ENCODE results near the gene AGMO.

Gene AGMO

DNA sequence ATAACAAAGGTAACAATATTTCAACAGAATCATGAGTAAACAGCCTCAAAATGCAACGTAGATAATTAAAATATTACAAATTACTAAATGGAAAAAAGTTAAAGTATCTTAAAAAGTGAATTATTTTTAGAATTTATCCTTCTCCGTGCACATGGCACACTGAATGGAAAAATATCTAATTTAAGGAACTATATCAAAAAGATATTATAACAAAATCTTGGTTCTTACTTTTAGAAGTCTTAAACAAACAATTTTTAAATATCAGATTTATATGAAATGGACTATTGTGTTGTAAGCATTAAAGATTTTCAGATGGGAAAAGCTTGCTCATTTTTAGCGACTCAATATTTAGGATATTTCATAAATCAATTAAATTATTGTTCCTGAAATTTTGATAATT lies 72.0 kb downstream of the AGMO start:
- no peak overlapping the region for H3K4me3 ChIP-seq (ENCODE audit: low read length)
- TF ChIP-seq, protein P1, sequence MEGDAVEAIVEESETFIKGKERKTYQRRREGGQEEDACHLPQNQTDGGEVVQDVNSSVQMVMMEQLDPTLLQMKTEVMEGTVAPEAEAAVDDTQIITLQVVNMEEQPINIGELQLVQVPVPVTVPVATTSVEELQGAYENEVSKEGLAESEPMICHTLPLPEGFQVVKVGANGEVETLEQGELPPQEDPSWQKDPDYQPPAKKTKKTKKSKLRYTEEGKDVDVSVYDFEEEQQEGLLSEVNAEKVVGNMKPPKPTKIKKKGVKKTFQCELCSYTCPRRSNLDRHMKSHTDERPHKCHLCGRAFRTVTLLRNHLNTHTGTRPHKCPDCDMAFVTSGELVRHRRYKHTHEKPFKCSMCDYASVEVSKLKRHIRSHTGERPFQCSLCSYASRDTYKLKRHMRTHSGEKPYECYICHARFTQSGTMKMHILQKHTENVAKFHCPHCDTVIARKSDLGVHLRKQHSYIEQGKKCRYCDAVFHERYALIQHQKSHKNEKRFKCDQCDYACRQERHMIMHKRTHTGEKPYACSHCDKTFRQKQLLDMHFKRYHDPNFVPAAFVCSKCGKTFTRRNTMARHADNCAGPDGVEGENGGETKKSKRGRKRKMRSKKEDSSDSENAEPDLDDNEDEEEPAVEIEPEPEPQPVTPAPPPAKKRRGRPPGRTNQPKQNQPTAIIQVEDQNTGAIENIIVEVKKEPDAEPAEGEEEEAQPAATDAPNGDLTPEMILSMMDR (conservative IDR thresholded peaks at IDR 0.05; ENCODE audit: low read length): no peak
- no peak for DNase-seq (ENCODE audit: low read depth)

DNA sequence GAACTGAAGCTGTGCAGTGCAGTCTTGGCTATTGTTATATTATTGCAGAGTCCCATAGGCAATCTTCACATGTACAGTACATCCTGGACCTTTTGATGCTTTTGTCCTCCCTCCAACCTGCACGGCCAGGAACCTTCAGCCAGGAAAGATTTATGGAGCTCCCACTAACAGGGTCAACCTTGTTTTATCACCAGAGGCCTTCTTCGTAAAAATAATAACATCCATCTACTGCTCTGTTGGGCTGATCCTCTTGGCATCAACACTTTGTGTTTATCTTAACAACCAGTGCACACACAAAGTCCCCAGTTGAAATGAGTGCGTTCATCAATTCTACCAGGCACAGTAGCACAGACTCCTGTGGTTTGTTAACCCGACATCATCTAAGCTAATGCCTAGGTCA lies 72.4 kb downstream of the AGMO start:
- DNase-seq (ENCODE audit: low read depth): no peak
- no peak overlapping the region for H3K4me3 ChIP-seq (ENCODE audit: low read length)
- TF ChIP-seq, protein P1 (conservative IDR thresholded peaks at IDR 0.05; ENCODE audit: low read length): no peak

DNA sequence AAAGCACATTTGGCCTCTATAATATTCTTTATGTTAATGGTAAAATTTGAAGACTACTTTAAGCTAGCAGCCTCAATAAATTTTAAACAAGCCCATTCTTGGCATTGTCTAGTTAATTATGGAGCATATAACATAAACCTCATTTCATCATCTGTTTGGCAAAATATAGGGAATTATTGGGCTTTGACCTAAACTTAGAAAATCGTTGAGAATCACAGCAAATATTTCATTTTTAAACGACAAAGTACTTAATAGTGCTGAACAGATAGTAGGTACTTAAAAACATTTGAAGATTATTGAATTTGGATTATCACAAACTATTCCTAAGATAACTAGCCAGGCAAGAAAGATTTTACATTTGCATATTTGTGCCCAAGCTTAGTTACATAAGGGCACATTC lies 73.4 kb downstream of the AGMO start:
- TF ChIP-seq, protein P1 (conservative IDR thresholded peaks at IDR 0.05; ENCODE audit: low read length): no peak
- no peak for DNase-seq (ENCODE audit: low read depth)
- no peak overlapping the region for H3K4me3 ChIP-seq (ENCODE audit: low read length)

DNA sequence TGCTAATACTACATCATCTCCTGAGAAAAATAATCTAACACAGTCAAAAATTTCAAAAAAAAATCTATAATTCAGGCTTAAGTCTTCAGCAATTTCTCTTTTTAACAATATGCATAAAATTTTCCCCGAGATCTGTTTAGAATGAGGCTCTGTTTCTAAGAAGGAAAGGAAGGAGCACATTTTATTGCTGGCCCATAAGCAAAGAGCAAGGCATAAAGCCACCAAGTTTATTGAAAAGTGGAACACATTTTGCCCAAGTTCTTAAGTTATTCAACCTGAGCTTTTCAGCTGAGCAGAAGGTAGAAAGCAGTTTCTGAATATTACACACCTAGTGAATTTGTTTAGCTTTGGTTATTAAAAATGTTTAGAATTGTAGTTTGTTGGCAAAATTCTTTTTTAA lies 73.9 kb downstream of the AGMO start:
- TF ChIP-seq, protein P1 (conservative IDR thresholded peaks at IDR 0.05; ENCODE audit: low read length): no peak
- DNase-seq (ENCODE audit: low read depth): no peak
- no peak overlapping the region for H3K4me3 ChIP-seq (ENCODE audit: low read length)

DNA sequence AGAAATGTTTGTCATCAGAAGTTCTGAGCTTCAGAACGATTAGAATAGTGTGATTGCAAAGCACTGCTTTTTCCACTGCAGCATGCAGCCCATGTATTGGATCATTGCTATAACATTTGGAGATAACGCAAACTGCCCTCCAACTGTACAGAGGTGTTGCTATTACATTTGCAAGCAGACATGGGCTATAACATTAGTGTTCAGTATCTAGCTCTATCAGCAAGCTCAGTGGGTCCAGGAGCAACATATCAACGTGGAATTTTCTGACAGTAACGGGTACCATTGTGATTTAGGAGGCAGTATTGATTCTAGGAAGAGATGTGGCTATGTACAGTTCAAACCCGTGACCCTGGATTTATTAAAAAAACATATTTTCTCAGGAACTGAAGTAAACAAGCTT lies 75.8 kb downstream of the AGMO start:
- no peak for DNase-seq (ENCODE audit: low read depth)
- TF ChIP-seq, protein P1 (conservative IDR thresholded peaks at IDR 0.05; ENCODE audit: low read length): no peak
- H3K4me3 ChIP-seq (ENCODE audit: low read length): no peak overlapping the region

DNA sequence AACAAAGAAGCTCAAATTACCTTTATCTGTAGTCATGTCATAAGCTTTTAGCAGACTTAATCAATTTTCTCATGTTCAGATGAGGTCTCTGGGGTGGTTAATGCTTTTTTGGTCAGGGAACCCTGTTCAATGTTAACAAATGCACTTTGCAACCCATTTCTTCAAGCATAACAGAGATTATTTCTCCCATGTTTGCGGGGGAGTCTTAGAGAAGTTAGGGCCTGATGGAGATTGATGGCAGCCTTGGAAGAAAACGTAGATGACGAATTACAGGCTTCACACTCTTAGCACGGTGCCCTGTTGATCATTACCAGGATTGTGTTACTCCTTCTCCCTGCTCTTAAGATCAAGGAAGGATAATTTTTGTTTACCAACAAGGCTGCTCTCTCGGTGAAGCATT lies 76.4 kb downstream of the AGMO start:
- TF ChIP-seq, protein P1 (conservative IDR thresholded peaks at IDR 0.05; ENCODE audit: low read length): no peak
- H3K4me3 ChIP-seq (ENCODE audit: low read length): no peak overlapping the region
- no peak for DNase-seq (ENCODE audit: low read depth)

DNA sequence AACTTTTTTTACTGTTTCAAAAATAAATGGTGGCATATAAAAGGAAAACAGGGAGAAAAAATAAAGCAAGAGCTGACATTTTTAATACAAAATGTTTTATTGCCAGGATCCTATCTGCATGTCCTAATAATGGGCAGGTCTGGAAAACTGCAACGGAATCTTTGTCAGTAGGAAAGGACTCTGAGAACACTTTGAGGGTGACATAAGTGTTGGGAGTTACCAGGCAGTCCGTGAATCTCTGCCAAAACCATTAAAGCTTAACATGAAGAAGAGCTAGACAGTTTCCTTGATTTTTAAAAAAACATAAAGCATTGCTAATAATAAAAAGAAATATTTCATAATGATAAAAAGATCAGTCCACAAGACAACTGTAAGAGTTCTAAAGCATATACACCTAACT lies 80.7 kb downstream of the AGMO start:
- no peak overlapping the region for H3K4me3 ChIP-seq (ENCODE audit: low read length)
- DNase-seq (ENCODE audit: low read depth): no peak
- TF ChIP-seq, protein P1 (conservative IDR thresholded peaks at IDR 0.05; ENCODE audit: low read length): no peak

Data from AG10803 (cell line).